Coronary artery (tissue), 2 donors: ENCODE measurements around the gene UBE3D.

Experiments used
- DNase-seq: peaks from one replicate; pipeline ENCODE4 v3.0.0-alpha.2; 2017; ENCODE audit warnings: low spot score
- H3K27ac ChIP-seq, 2 donors: fragments of 200-600 bp; sonication (generic); one replicate each; pipeline ENCODE4 v1.5.1; 2016 to 2019
- H3K4me3 ChIP-seq: fragments of 200-600 bp; sonication (generic); 2 replicates; pipeline ENCODE4 v1.5.1; 2016; ENCODE audit warnings: mild to moderate bottlenecking, moderate library complexity
- TF ChIP-seq, protein P1 (sequence below): fragments of 200-600 bp; sonication (generic); IDR thresholded peaks from one replicate; pipeline ENCODE4 v1.5.1; 2019; ENCODE audit warnings: antibody characterized with exemption

The UBE3D gene

GRCh38 chr6:83057705-83058321, 7.8 kb downstream of the UBE3D start:
- H3K4me3 ChIP-seq = no peak overlapping the region
- TF ChIP-seq, protein P1, sequence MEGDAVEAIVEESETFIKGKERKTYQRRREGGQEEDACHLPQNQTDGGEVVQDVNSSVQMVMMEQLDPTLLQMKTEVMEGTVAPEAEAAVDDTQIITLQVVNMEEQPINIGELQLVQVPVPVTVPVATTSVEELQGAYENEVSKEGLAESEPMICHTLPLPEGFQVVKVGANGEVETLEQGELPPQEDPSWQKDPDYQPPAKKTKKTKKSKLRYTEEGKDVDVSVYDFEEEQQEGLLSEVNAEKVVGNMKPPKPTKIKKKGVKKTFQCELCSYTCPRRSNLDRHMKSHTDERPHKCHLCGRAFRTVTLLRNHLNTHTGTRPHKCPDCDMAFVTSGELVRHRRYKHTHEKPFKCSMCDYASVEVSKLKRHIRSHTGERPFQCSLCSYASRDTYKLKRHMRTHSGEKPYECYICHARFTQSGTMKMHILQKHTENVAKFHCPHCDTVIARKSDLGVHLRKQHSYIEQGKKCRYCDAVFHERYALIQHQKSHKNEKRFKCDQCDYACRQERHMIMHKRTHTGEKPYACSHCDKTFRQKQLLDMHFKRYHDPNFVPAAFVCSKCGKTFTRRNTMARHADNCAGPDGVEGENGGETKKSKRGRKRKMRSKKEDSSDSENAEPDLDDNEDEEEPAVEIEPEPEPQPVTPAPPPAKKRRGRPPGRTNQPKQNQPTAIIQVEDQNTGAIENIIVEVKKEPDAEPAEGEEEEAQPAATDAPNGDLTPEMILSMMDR = no peak
- no peak for DNase-seq

DNA sequence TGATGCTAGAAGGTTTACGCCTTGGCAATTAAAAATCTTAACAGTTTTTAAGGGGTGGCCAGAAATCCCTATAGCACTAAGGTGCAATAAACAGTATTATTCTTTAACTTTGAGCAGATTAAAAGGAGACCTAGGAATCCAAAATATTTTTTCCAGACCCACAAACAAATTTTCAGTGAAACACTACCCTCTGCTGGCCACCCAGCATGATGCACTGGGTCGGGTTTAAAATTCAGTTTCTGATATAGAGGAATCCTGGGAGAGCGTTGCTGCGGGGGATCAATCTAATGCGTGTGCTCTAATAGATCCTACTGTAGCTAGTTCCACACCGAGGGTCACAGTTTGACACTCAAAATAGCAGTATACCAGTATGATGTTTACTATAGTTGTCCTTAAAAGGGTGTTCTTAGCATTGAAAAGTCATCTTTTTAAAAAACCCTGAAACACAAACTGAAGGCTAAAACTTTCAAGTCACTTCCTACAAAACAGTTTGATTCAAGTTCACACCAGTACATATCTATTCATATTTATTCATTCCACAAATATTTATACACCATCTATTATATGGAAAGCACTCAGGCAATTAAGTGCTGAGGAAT, 10.2 kb downstream of the UBE3D start:
- TF ChIP-seq, protein P1 = peak; percentile 83
- DNase-seq = no peak
- no peak overlapping the region for H3K27ac ChIP-seq
- H3K4me3 ChIP-seq = peak overlapping the region; percentile 46

More at GRCh38 chr6:83057705-83058321, 7.8 kb downstream of the UBE3D start:
- H3K27ac ChIP-seq = no peak overlapping the region

- TF ChIP-seq, protein P1 = no peak
- DNase-seq = no peak
- H3K27ac ChIP-seq = no peak overlapping the region
- no peak overlapping the region for H3K4me3 ChIP-seq
These were observed 12.0 kb downstream of the UBE3D start for GRCh38 chr6:83053678-83054077.

- no peak overlapping the region for H3K27ac ChIP-seq
- H3K4me3 ChIP-seq = no peak overlapping the region
- TF ChIP-seq, protein P1 = no peak
- DNase-seq = no peak
These were observed 14.1 kb downstream of the UBE3D start for GRCh38 chr6:83051377-83052172.

- H3K4me3 ChIP-seq = no peak overlapping the region
- DNase-seq = no peak
- no peak overlapping the region for H3K27ac ChIP-seq
- TF ChIP-seq, protein P1 = no peak
These were observed 18.4 kb downstream of the UBE3D start for GRCh38 chr6:83047065-83047754.

GRCh38 chr6:83044091-83044768, 21.4 kb downstream of the UBE3D start:
- no peak for DNase-seq
- Histone ChIP-seq H3K27ac (no peak overlapping the region), H3K4me3 (no peak overlapping the region)
- TF ChIP-seq, protein P1 = no peak
